Measurements from ENCODE around the gene STK24. TPM values are rescaled to one million over a fixed set of nuclear protein-coding genes. Genes with fewer than 3 reads are reported as not detected.
A peak's percentile ranks its signal among the peaks of the same experiment; 100 is the strongest.

STK24 gene
- total RNA-seq, 6 experiments from 2014 or later = 72.2 to 89.8 (median 80.5) TPM

DNA sequence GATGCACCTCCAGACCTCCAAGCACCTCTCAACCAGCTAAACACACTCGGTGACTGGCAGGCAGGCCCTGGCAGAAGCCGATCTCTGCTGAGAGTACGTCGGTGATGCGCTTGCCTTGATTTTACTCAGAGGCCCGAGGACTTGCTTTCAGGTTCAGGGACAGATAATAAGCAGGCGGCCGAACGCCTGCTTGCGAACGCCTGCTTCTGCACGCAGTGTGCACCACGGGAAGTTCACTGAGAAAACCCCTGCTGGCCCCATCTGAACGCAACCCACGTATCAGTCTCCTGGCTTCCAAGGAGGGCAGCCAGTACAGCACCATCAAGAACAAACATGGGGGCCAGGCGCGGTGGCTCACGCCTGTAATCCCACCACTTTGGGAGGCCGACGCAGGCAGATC is 108.0 kb downstream of the STK24 start:
- DNase-seq = no peak
- Mint-ChIP-seq H3K27me3 (ENCODE audit: insufficient read depth) (peaks cover 3% of the 10 kb centered on the region), H3K9me3 (no peaks in the 10 kb centered on the region), H3K4me1 (ENCODE audit: low read depth) (peaks cover 30% of the 10 kb centered on the region), H3K36me3 (ENCODE audit: low read depth) (peaks cover 36% of the 10 kb centered on the region), H3K27ac (no peak overlapping the region), H3K4me3 (no peak overlapping the region)
- TF ChIP-seq, protein P1, sequence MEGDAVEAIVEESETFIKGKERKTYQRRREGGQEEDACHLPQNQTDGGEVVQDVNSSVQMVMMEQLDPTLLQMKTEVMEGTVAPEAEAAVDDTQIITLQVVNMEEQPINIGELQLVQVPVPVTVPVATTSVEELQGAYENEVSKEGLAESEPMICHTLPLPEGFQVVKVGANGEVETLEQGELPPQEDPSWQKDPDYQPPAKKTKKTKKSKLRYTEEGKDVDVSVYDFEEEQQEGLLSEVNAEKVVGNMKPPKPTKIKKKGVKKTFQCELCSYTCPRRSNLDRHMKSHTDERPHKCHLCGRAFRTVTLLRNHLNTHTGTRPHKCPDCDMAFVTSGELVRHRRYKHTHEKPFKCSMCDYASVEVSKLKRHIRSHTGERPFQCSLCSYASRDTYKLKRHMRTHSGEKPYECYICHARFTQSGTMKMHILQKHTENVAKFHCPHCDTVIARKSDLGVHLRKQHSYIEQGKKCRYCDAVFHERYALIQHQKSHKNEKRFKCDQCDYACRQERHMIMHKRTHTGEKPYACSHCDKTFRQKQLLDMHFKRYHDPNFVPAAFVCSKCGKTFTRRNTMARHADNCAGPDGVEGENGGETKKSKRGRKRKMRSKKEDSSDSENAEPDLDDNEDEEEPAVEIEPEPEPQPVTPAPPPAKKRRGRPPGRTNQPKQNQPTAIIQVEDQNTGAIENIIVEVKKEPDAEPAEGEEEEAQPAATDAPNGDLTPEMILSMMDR (IDR thresholded peaks at IDR 0.05) = no peak

DNA sequence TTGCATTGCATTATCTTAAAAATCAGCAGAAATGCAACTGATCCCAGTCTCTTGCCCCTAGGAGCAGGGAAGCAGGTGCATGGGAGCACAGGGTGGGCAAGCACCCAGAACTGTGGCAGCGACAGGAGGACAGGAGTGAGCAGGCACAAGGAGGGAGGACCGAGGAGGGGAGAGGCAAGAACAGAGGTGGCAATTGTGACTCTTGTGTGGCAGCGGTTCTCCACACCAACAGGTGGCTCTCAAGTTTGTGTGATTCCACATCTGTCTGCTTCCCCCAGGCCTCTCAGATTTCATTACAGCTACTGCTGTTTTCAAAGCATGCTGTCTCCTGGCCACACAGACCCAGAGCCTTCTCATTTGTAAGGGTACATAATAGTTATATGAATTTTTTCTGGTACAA is 108.5 kb downstream of the STK24 start:
- H3K27ac Mint-ChIP-seq = no peak overlapping the region
- TF ChIP-seq, protein P1 (IDR thresholded peaks at IDR 0.05) = no peak
- peaks cover 37% of the 10 kb centered on the region for H3K36me3 Mint-ChIP-seq (ENCODE audit: low read depth)
- no peak overlapping the region for H3K4me3 Mint-ChIP-seq
- H3K9me3 Mint-ChIP-seq = no peaks in the 10 kb centered on the region
- peaks cover 3% of the 10 kb centered on the region for H3K27me3 Mint-ChIP-seq (ENCODE audit: insufficient read depth)
- peaks cover 32% of the 10 kb centered on the region for H3K4me1 Mint-ChIP-seq (ENCODE audit: low read depth)
- DNase-seq = no peak

DNA sequence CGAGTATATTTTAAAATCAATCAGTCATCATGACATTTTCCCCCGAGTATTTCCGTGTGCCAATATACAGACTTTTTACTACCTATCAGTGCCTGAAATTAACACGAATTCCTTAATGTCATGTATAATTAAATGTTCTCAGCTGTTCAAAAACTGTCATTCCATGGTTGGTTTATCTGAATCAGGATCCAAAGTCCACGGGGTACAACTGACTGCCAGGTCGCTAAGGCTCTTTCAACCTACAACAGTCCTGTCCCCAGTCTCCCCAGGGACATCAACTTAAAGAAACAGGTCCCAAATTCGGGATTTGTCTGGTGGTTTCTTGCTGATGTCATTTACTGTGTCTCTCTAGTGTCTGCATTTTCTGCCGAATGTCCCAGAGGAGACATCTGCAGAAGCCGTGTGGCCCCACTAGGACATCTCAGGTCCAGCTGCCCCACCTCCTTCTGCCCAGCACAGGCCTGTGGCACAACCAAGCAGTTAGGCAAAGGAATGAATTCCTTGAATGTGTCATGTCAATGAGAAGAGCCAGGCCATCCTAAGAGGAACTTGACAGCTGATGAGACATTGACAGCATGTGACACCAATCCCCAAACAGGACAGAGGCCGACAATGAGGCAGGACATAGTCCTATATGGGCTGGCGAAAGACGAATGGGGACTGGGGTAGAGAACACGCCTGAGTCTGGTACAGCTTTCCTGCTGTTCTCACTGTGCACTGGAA is 109.5 kb downstream of the STK24 start:
- peaks cover 41% of the 10 kb centered on the region for H3K4me1 Mint-ChIP-seq (ENCODE audit: low read depth)
- peak overlapping the region; percentile 22 for H3K27ac Mint-ChIP-seq
- DNase-seq = no peak
- TF ChIP-seq, protein P1 (IDR thresholded peaks at IDR 0.05) = no peak
- no peak overlapping the region for H3K4me3 Mint-ChIP-seq
- H3K9me3 Mint-ChIP-seq = no peaks in the 10 kb centered on the region
- H3K27me3 Mint-ChIP-seq (ENCODE audit: insufficient read depth) = peaks cover 6% of the 10 kb centered on the region
- peaks cover 37% of the 10 kb centered on the region for H3K36me3 Mint-ChIP-seq (ENCODE audit: low read depth)

DNA sequence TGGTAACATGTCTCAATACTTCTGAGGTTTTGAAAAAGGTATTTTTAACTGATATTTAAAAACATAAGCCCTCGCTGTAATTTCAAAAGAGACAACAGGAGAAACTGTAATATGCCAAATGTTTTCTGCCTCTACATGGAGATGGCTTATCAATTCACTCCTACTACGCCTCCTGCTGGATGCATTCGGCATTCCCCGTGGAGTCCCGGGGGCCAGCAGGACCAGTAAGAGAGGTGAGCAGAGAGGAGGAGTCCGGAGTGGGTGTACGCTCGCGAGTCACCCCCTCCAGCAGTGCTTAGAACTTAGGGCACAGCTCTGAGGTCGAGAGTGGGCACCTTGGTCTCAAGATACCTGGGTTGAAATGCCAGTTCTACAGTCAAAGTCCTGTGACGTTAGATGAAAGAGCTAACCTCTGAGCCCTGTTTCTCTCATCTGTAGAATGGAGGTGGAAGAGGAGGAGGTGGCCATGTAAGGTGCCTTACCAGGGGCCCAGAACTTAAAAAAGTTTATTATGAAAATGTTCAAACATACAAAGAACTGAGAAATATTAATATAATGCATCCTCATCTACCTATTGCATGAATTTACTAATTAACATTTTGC is 110.2 kb downstream of the STK24 start:
- TF ChIP-seq, protein P1 (IDR thresholded peaks at IDR 0.05) = peak; percentile 86
- peak overlapping the region; percentile 53; the same call in 1 of the 2 replicates for H3K27ac Mint-ChIP-seq
- DNase-seq = peak; percentile 49

DNA sequence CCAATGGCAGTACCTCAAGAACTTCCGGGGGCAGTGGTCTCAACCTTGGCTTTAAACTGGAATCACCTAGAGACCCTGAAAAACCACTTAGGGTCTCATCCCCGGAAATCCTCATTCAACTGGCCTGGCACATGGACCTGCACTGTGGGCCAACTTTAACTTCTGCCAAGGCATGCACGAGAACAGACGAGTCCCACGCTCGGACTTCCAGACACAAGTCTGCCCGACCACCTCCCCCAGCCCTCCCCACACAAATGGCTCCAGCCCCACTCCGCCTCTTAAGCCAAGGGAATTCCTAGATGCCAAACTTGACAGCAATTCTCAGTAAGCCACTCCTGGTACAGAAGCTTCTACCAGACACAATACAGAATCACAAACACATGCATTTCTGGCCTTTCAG is 114.0 kb downstream of the STK24 start:
- H3K4me3 Mint-ChIP-seq = no peak overlapping the region
- no peaks in the 10 kb centered on the region for H3K9me3 Mint-ChIP-seq
- H3K36me3 Mint-ChIP-seq (ENCODE audit: low read depth) = peaks cover 35% of the 10 kb centered on the region

More for the DNA sequence above, 110.2 kb downstream of the STK24 start:
- Mint-ChIP-seq H3K9me3 (no peaks in the 10 kb centered on the region), H3K4me1 (ENCODE audit: low read depth) (peaks cover 45% of the 10 kb centered on the region), H3K27me3 (ENCODE audit: insufficient read depth) (peaks cover 6% of the 10 kb centered on the region), H3K36me3 (ENCODE audit: low read depth) (peaks cover 33% of the 10 kb centered on the region), H3K4me3 (no peak overlapping the region)

More for the DNA sequence above, 114.0 kb downstream of the STK24 start:
- Mint-ChIP-seq H3K27me3 (ENCODE audit: insufficient read depth) (peaks cover 8% of the 10 kb centered on the region), H3K4me1 (ENCODE audit: low read depth) (peaks cover 23% of the 10 kb centered on the region), H3K27ac (peak overlapping the region; percentile 36; the same call in 1 of the 2 replicates)
- TF ChIP-seq, protein P1 (IDR thresholded peaks at IDR 0.05) = no peak
- DNase-seq = no peak
